T-helper 17 cell (primary cell): ENCODE results near the gene TMEM59. TPM values are rescaled to one million over a fixed set of nuclear protein-coding genes. Genes with fewer than 3 reads are reported as not detected.
"Not testable (repeated sequence)": the region's sequence is repeated elsewhere in the genome, so short reads cannot be mapped to it uniquely, and the experiment has no call there.

Experiments used
- ATAC-seq: fragments of 150-1000 bp; cut with Tn5 transposase; 2 replicates; pipeline ENCODE4 v1.10.0; 2021; ENCODE audit warnings: mild to moderate bottlenecking, moderate library complexity
- DNase-seq, 3 donors: peaks; one replicate each; pipeline versions ENCODE4 v3.0.0 to v3.0.0-alpha.2; 2020 to 2021
- H3K9me3 ChIP-seq: one replicate; pipeline ENCODE4 v1.7.0; 2013; ENCODE audit warnings: low read length, mild to moderate bottlenecking; ENCODE audit not compliant: control insufficient read depth, poor library complexity, severe bottlenecking
- H3K27ac Mint-ChIP-seq: one replicate; pipeline ENCODE4 v1.8.0; 2022; ENCODE audit warnings: mild to moderate bottlenecking, moderate library complexity, mixed read lengths
- H3K27me3 Mint-ChIP-seq: one replicate; pipeline ENCODE4 v1.8.0; 2022; ENCODE audit warnings: mixed read lengths
- H3K36me3 Mint-ChIP-seq: one replicate; pipeline ENCODE4 v1.8.0; 2022; ENCODE audit warnings: low read depth, mixed read lengths
- H3K4me1 Mint-ChIP-seq: one replicate; pipeline ENCODE4 v1.8.0; 2022; ENCODE audit warnings: mild to moderate bottlenecking, mixed read lengths
- H3K4me3 Mint-ChIP-seq: one replicate; pipeline ENCODE4 v1.8.0; 2022; ENCODE audit warnings: mild to moderate bottlenecking, moderate library complexity, mixed read lengths
- total RNA-seq, 4 donors: library from RNA in 2 of 4; stranded (reverse) in 2 of 4; gene quantifications; one replicate each; pipeline ENCODE4 v1.2.3 and lab custom pipeline; 2022 to 2026

TMEM59 gene
- total RNA-seq, 2 donors from 2014 or later, result 145 to 160 TPM

GRCh38 chr1:54014009-54014629 lies 38.9 kb downstream of the TMEM59 start:
- ATAC-seq (no peak), DNase-seq (no peak)
- H3K27me3 Mint-ChIP-seq, result peaks cover 37% of the 10 kb centered on the region
- H3K9me3 ChIP-seq, result no peaks in the 10 kb centered on the region
- H3K4me1 Mint-ChIP-seq, result no peaks in the 10 kb centered on the region
- peak overlapping the region; percentile 29 for H3K27ac Mint-ChIP-seq
- no peaks in the 10 kb centered on the region for H3K36me3 Mint-ChIP-seq
- no peak overlapping the region for H3K4me3 Mint-ChIP-seq

- H3K27me3 Mint-ChIP-seq, result peaks cover 42% of the 10 kb centered on the region
- H3K4me1 Mint-ChIP-seq, result no peaks in the 10 kb centered on the region
- H3K9me3 ChIP-seq, result no peaks in the 10 kb centered on the region
- H3K4me3 Mint-ChIP-seq, result no peak overlapping the region
- H3K27ac Mint-ChIP-seq, result peak overlapping the region; percentile 29
- H3K36me3 Mint-ChIP-seq, result no peaks in the 10 kb centered on the region
- DNase-seq, result no peak
- no peak for ATAC-seq
Observed at GRCh38 chr1:54013393-54014008, 39.5 kb downstream of the TMEM59 start.

- H3K27me3 Mint-ChIP-seq, result peaks cover 45% of the 10 kb centered on the region
- H3K27ac Mint-ChIP-seq, result no peak overlapping the region
- no peaks in the 10 kb centered on the region for H3K4me1 Mint-ChIP-seq
- ATAC-seq (no peak), DNase-seq (no peak)
- H3K4me3 Mint-ChIP-seq, result no peak overlapping the region
- no peaks in the 10 kb centered on the region for H3K36me3 Mint-ChIP-seq
- H3K9me3 ChIP-seq, result no peaks in the 10 kb centered on the region
Observed at GRCh38 chr1:54012863-54013262, 40.1 kb downstream of the TMEM59 start.

GRCh38 chr1:54012008-54012325 lies 41.0 kb downstream of the TMEM59 start:
- Mint-ChIP-seq H3K36me3 (no peaks in the 10 kb centered on the region), H3K27ac (no peak overlapping the region), H3K4me1 (no peaks in the 10 kb centered on the region), H3K27me3 (peaks cover 45% of the 10 kb centered on the region), H3K4me3 (no peak overlapping the region)
- no peak for ATAC-seq
- DNase-seq, result no peak
- no peaks in the 10 kb centered on the region for H3K9me3 ChIP-seq

- peaks cover 46% of the 10 kb centered on the region for H3K27me3 Mint-ChIP-seq
- DNase-seq (no peak), ATAC-seq (no peak)
- no peaks in the 10 kb centered on the region for H3K9me3 ChIP-seq
- no peak overlapping the region for H3K4me3 Mint-ChIP-seq
- no peaks in the 10 kb centered on the region for H3K36me3 Mint-ChIP-seq
- no peaks in the 10 kb centered on the region for H3K4me1 Mint-ChIP-seq
- H3K27ac Mint-ChIP-seq, result no peak overlapping the region
Observed at GRCh38 chr1:54011316-54012007, 41.5 kb downstream of the TMEM59 start.

- no peak overlapping the region for H3K4me3 Mint-ChIP-seq
- H3K27ac Mint-ChIP-seq, result no peak overlapping the region
- H3K36me3 Mint-ChIP-seq, result no peaks in the 10 kb centered on the region
- H3K9me3 ChIP-seq, result no peaks in the 10 kb centered on the region
- ATAC-seq (no peak), DNase-seq (no peak)
- H3K27me3 Mint-ChIP-seq, result peaks cover 52% of the 10 kb centered on the region
- no peaks in the 10 kb centered on the region for H3K4me1 Mint-ChIP-seq
Observed at GRCh38 chr1:54010415-54011117, 42.4 kb downstream of the TMEM59 start.

- Mint-ChIP-seq H3K4me1 (no peaks in the 10 kb centered on the region), H3K36me3 (no peaks in the 10 kb centered on the region), H3K27ac (no peak overlapping the region), H3K27me3 (peaks cover 56% of the 10 kb centered on the region), H3K4me3 (no peak overlapping the region)
- H3K9me3 ChIP-seq, result no peaks in the 10 kb centered on the region
- DNase-seq (no peak), ATAC-seq (no peak)
Observed at GRCh38 chr1:54009406-54009805, 43.6 kb downstream of the TMEM59 start.

GRCh38 chr1:54008876-54009275 lies 44.1 kb downstream of the TMEM59 start:
- no peak for ATAC-seq
- Mint-ChIP-seq H3K36me3 (no peaks in the 10 kb centered on the region), H3K4me3 (no peak overlapping the region), H3K4me1 (no peaks in the 10 kb centered on the region), H3K27me3 (peaks cover 55% of the 10 kb centered on the region), H3K27ac (no peak overlapping the region)
- no peak for DNase-seq
- no peaks in the 10 kb centered on the region for H3K9me3 ChIP-seq

- Mint-ChIP-seq H3K4me1 (no peaks in the 10 kb centered on the region), H3K27me3 (peaks cover 47% of the 10 kb centered on the region), H3K27ac (no peak overlapping the region), H3K4me3 (no peak overlapping the region), H3K36me3 (no peaks in the 10 kb centered on the region)
- no peak for DNase-seq
- no peak for ATAC-seq
- H3K9me3 ChIP-seq, result no peaks in the 10 kb centered on the region
Observed at GRCh38 chr1:54007613-54008012, 45.4 kb downstream of the TMEM59 start.

- Mint-ChIP-seq H3K4me3 (no peak overlapping the region), H3K36me3 (no peaks in the 10 kb centered on the region), H3K27ac (no peak overlapping the region), H3K27me3 (peaks cover 38% of the 10 kb centered on the region), H3K4me1 (no peaks in the 10 kb centered on the region)
- no peaks in the 10 kb centered on the region for H3K9me3 ChIP-seq
- DNase-seq (no peak), ATAC-seq (no peak)
Observed at GRCh38 chr1:54006508-54006907, 46.5 kb downstream of the TMEM59 start.

GRCh38 chr1:54004481-54005049 lies 48.4 kb downstream of the TMEM59 start:
- no peak for DNase-seq
- no peak overlapping the region for H3K4me3 Mint-ChIP-seq
- no peak overlapping the region for H3K27ac Mint-ChIP-seq
- no peaks in the 10 kb centered on the region for H3K36me3 Mint-ChIP-seq
- no peak for ATAC-seq
- H3K4me1 Mint-ChIP-seq, result no peaks in the 10 kb centered on the region
- H3K9me3 ChIP-seq, result no peaks in the 10 kb centered on the region
- H3K27me3 Mint-ChIP-seq, result peaks cover 22% of the 10 kb centered on the region

GRCh38 chr1:54003750-54004480 lies 49.1 kb downstream of the TMEM59 start:
- not testable (repeated sequence) for DNase-seq, H3K27ac Mint-ChIP-seq, H3K36me3 Mint-ChIP-seq, ATAC-seq, H3K9me3 ChIP-seq, H3K4me1 Mint-ChIP-seq, H3K4me3 Mint-ChIP-seq
- H3K27me3 Mint-ChIP-seq, result peaks cover 18% of the 10 kb centered on the region

GRCh38 chr1:54003249-54003646 lies 49.8 kb downstream of the TMEM59 start:
- ATAC-seq, result no peak
- H3K27ac Mint-ChIP-seq, result no peak overlapping the region
- no peaks in the 10 kb centered on the region for H3K9me3 ChIP-seq
- no peak overlapping the region for H3K4me3 Mint-ChIP-seq
- H3K27me3 Mint-ChIP-seq, result peaks cover 12% of the 10 kb centered on the region
- no peak for DNase-seq
- H3K4me1 Mint-ChIP-seq, result no peaks in the 10 kb centered on the region
- H3K36me3 Mint-ChIP-seq, result no peaks in the 10 kb centered on the region
